H1 (cell line): Measurements from ENCODE around the gene MRS2. TPM values are rescaled to one million over a fixed set of nuclear protein-coding genes. Genes with fewer than 3 reads are reported as not detected.

ENCODE experiments used
- CTCF ChIA-PET: fragments of 300-600 bp; sonication (Branson Sonifier 250); formaldehyde crosslinking; loops from one replicate; lab custom pipeline; 2021; ENCODE audit not compliant: partially characterized antibody; lab: Charles Lee
- POLR2A ChIA-PET: fragments of 300-600 bp; sonication (Branson Sonifier 250); formaldehyde crosslinking; loops from one replicate; lab custom pipeline; 2021; ENCODE audit warnings: inconsistent platforms; ENCODE audit not compliant: partially characterized antibody; lab: Charles Lee
- DNase-seq, 2 experiments: peaks; one replicate each; pipeline versions ENCODE4 v3.0.0 to v3.0.0-alpha.2; 2010 to 2022; ENCODE audit warnings: low spot score in 2 of 2, low read depth in 1 of 2, mixed read lengths in 1 of 2
- FAIRE-seq: peaks from 2 replicates; lab custom pipeline; 2011; peaks lifted over from hg19 to GRCh38; lab: Jason Lieb, UNC
- H2AFZ ChIP-seq: 2 replicates; pipeline ENCODE4 v1.8.1; 2012; ENCODE audit warnings: low read length, inconsistent platforms
- H2AK5ac ChIP-seq: 2 replicates; pipeline ENCODE4 v1.6.1; 2013; ENCODE audit warnings: low read depth, low read length
- H2BK120ac ChIP-seq: replicated peaks from 2 replicates; pipeline ENCODE3; 2013; ENCODE audit warnings: low read depth, low read length, inconsistent platforms
- H2BK12ac ChIP-seq: 2 replicates; pipeline ENCODE4 v1.6.1; 2013; ENCODE audit warnings: low read depth, low read length
- H2BK15ac ChIP-seq: 2 replicates; pipeline ENCODE4 v1.6.1; 2013; ENCODE audit warnings: low read length
- H2BK20ac ChIP-seq: 2 replicates; pipeline ENCODE4 v1.6.1; 2013; ENCODE audit warnings: low read length
- H2BK5ac ChIP-seq: 2 replicates; pipeline ENCODE4 v1.6.1; 2013; ENCODE audit warnings: low read depth, low read length
- H3K14ac ChIP-seq: 2 replicates; pipeline ENCODE4 v1.6.1; 2013; ENCODE audit warnings: inconsistent platforms; ENCODE audit not compliant: insufficient read length
- H3K18ac ChIP-seq: 2 replicates; pipeline ENCODE4 v1.6.1; 2013; ENCODE audit warnings: low read length; ENCODE audit errors: extremely low read depth
- H3K23ac ChIP-seq: 2 replicates; pipeline ENCODE4 v1.6.1; 2013; ENCODE audit warnings: inconsistent platforms; ENCODE audit not compliant: insufficient read length
- H3K23me2 ChIP-seq: 2 replicates; pipeline ENCODE4 v1.6.1; 2013; ENCODE audit warnings: low read depth, low read length
- H3K27ac ChIP-seq: 2 replicates; pipeline ENCODE4 v1.6.1; 2011; ENCODE audit warnings: low read depth, low read length, inconsistent platforms
- H3K27me3 ChIP-seq, 4 experiments: replicated peaks in 1 of 4; 1 replicate in 1 of 4; 2 replicates in 3 of 4; pipeline versions ENCODE4 v1.6.1 to v1.8.1; 2011 to 2013; ENCODE audit warnings: low read length in 3 of 4, mild to moderate bottlenecking in 3 of 4, inconsistent platforms in 2 of 4, mixed read lengths in 2 of 4, moderate library complexity in 1 of 4; ENCODE audit not compliant: control insufficient read depth in 3 of 4, insufficient read depth in 3 of 4; ENCODE audit errors: extremely low read depth in 1 of 4
- H3K36me3 ChIP-seq, 4 experiments: 2 replicates each; pipeline versions ENCODE4 v1.6.1 to v1.8.1; 2011 to 2013; ENCODE audit warnings: mild to moderate bottlenecking in 4 of 4, low read length in 3 of 4, moderate library complexity in 2 of 4, control low read depth in 1 of 4, inconsistent platforms in 1 of 4; ENCODE audit not compliant: insufficient read depth in 4 of 4, control insufficient read depth in 2 of 4
- H3K4ac ChIP-seq: replicated peaks from 2 replicates; pipeline ENCODE3; 2013; ENCODE audit warnings: low read length, low read depth, mixed read lengths, inconsistent platforms; ENCODE audit not compliant: insufficient read length
- H3K4me1 ChIP-seq, 4 experiments: replicated peaks in 1 of 4; 1 replicate in 1 of 4; 2 replicates in 3 of 4; pipeline versions ENCODE4 v1.6.1 to v1.8.1; 2011 to 2013; ENCODE audit warnings: low read length in 3 of 4, inconsistent platforms in 2 of 4, mixed read lengths in 1 of 4; ENCODE audit not compliant: insufficient read depth in 4 of 4, control insufficient read depth in 3 of 4
- H3K4me2 ChIP-seq, 2 experiments: 2 replicates each; pipeline versions ENCODE4 v1.6.1 to v1.8.1; 2011 to 2013; ENCODE audit warnings: low read depth in 2 of 2, low read length in 2 of 2, control low read depth in 1 of 2, inconsistent platforms in 1 of 2, mild to moderate bottlenecking in 1 of 2; ENCODE audit not compliant: insufficient read depth in 1 of 2
- H3K4me3 ChIP-seq, 4 experiments: fragments of 200-600, 300-600 bp in 1 of 4; sonication (generic), shearing (Covaris generic), sonication (Bioruptor Twin) in 1 of 4; 2 replicates each; pipeline versions ENCODE4 v1.5.1 to v1.8.1; 2011 to 2016; ENCODE audit warnings: low read length in 4 of 4, low read depth in 3 of 4, control low read depth in 2 of 4, inconsistent platforms in 2 of 4, mild to moderate bottlenecking in 2 of 4, mixed read lengths in 1 of 4, moderate library complexity in 1 of 4; ENCODE audit not compliant: insufficient read depth in 2 of 4; ENCODE audit errors: extremely low read depth in 1 of 4
- H3K56ac ChIP-seq: replicated peaks from 2 replicates; pipeline ENCODE3; 2013; ENCODE audit warnings: low read depth, mild to moderate bottlenecking, mixed read lengths, low read length, inconsistent platforms; ENCODE audit not compliant: insufficient read length
- H3K79me1 ChIP-seq: 2 replicates; pipeline ENCODE4 v1.6.1; 2013; ENCODE audit warnings: low read depth, low read length, control low read depth
- H3K79me2 ChIP-seq, 2 experiments: 2 replicates each; pipeline versions ENCODE4 v1.6.1 to v1.8.1; 2012 to 2013; ENCODE audit warnings: low read length in 2 of 2, mild to moderate bottlenecking in 2 of 2, inconsistent platforms in 1 of 2; ENCODE audit not compliant: insufficient read depth in 2 of 2, control insufficient read depth in 1 of 2
- H3K9ac ChIP-seq, 4 experiments: replicated peaks in 1 of 4; 1 replicate in 1 of 4; 2 replicates in 3 of 4; pipeline versions ENCODE4 v1.6.1 to v1.8.1; 2011 to 2013; ENCODE audit warnings: low read depth in 3 of 4, low read length in 3 of 4, control low read depth in 2 of 4, mild to moderate bottlenecking in 2 of 4, moderate library complexity in 2 of 4, inconsistent platforms in 1 of 4; ENCODE audit errors: extremely low read depth in 1 of 4
- H3K9me3 ChIP-seq, 2 experiments: 2 replicates each; pipeline versions ENCODE4 v1.6.1 to v1.8.1; 2012 to 2013; ENCODE audit warnings: mild to moderate bottlenecking in 2 of 2, moderate library complexity in 2 of 2, control low read depth in 1 of 2, inconsistent platforms in 1 of 2, low read depth in 1 of 2, low read length in 1 of 2, mixed read lengths in 1 of 2; ENCODE audit not compliant: insufficient read depth in 2 of 2
- H4K20me1 ChIP-seq, 2 experiments: replicated peaks in 1 of 2; 2 replicates each; pipeline versions ENCODE3 to v1.8.1; 2011 to 2013; ENCODE audit warnings: inconsistent platforms in 2 of 2, low read length in 2 of 2, mild to moderate bottlenecking in 1 of 2; ENCODE audit not compliant: insufficient read depth in 2 of 2, control insufficient read depth in 1 of 2
- H4K5ac ChIP-seq: 2 replicates; pipeline ENCODE4 v1.6.1; 2013; ENCODE audit warnings: low read length, low read depth, mixed read lengths, inconsistent platforms; ENCODE audit not compliant: insufficient read length
- H4K8ac ChIP-seq: 2 replicates; pipeline ENCODE4 v1.8.0; 2013; ENCODE audit warnings: mild to moderate bottlenecking, moderate library complexity, low read length, inconsistent platforms; ENCODE audit not compliant: insufficient read depth; ENCODE audit errors: extremely low read depth
- H4K91ac ChIP-seq: replicated peaks from 2 replicates; pipeline ENCODE3; 2013; ENCODE audit warnings: low read length, mixed read lengths, inconsistent platforms; ENCODE audit not compliant: insufficient read length
- CEBPB ChIP-seq: IDR thresholded peaks from 2 replicates; pipeline ENCODE4 v1.6.1; 2012; ENCODE audit warnings: low read depth, low read length
- EGR1 ChIP-seq: IDR thresholded peaks from 2 replicates; pipeline ENCODE4 v1.6.1; 2011; ENCODE audit warnings: low read depth, low read length, borderline replicate concordance
- EZH2 ChIP-seq: fragments of 200-600 bp; sonication (generic); IDR thresholded peaks from 2 replicates; pipeline ENCODE4 v1.7.1; 2012; ENCODE audit warnings: low read depth, mild to moderate bottlenecking, moderate library complexity, low read length, inconsistent platforms; ENCODE audit not compliant: severe bottlenecking
- FOSL1 ChIP-seq: IDR thresholded peaks from 2 replicates; pipeline ENCODE4 v1.6.1; 2011; ENCODE audit warnings: mild to moderate bottlenecking, low read depth, low read length, moderate library complexity; ENCODE audit not compliant: insufficient read depth
- JUND ChIP-seq: IDR thresholded peaks from 2 replicates; pipeline ENCODE4 v1.6.1; 2011; ENCODE audit warnings: mild to moderate bottlenecking, improper control_type of control experiment, low read length
- MAFK ChIP-seq: IDR thresholded peaks from 2 replicates; pipeline ENCODE4 v1.6.1; 2012; ENCODE audit warnings: low read depth, mild to moderate bottlenecking, improper control_type of control experiment, low read length
- NANOG ChIP-seq: IDR thresholded peaks from 2 replicates; pipeline ENCODE4 v1.6.1; 2011; ENCODE audit warnings: low read length, low read depth, mild to moderate bottlenecking, inconsistent platforms; ENCODE audit not compliant: insufficient read depth, poor library complexity, severe bottlenecking
- RXRA ChIP-seq: IDR thresholded peaks from 2 replicates; pipeline ENCODE4 v1.6.1; 2011; ENCODE audit warnings: low read depth, mild to moderate bottlenecking, low read length, moderate library complexity; ENCODE audit not compliant: insufficient read depth
- SIX5 ChIP-seq: IDR thresholded peaks from 2 replicates; pipeline ENCODE4 v1.6.1; 2011; ENCODE audit warnings: mild to moderate bottlenecking, low read depth, low read length
- SP4 ChIP-seq: IDR thresholded peaks from 2 replicates; pipeline ENCODE4 v1.6.1; 2012; ENCODE audit warnings: low read length, inconsistent platforms
- TBP ChIP-seq: IDR thresholded peaks from 2 replicates; pipeline ENCODE4 v1.6.1; 2011; ENCODE audit warnings: low read depth, low read length, improper control_type of control experiment
- TCF12 ChIP-seq: IDR thresholded peaks from 2 replicates; pipeline ENCODE4 v1.6.1; 2011; ENCODE audit warnings: low read depth, mild to moderate bottlenecking, low read length
- WGBS, 2 experiments: shearing (Covaris generic) in 1 of 2; methylation state at CpG; one replicate each; pipeline versions ENCODE4 v1.1.6 to v1.1.7; 2013 to 2015; ENCODE audit warnings: low lambda C conversion rate in 2 of 2, mixed read lengths in 2 of 2, inconsistent platforms in 1 of 2, low coverage in 1 of 2, missing lambda C conversion rate in 1 of 2; ENCODE audit not compliant: insufficient replicate concordance in 2 of 2, insufficient coverage in 1 of 2, insufficient read length in 1 of 2; ENCODE audit errors: extremely low coverage in 1 of 2, missing lambda C conversion rate in 1 of 2; 5-methylcytosine and 5-hydroxymethylcytosine counted together
- polyA plus RNA-seq, 7 experiments: library from polyadenylated mRNA; depleted of rRNA in 3 of 7; stranded (reverse) in 5 of 7; unstranded in 2 of 7; fragments of >200 nt in 5 of 7; fragments of 200-250 nt in 2 of 7; gene quantifications; 1 replicate in 5 of 7; 2 replicates in 1 of 7; 4 replicates in 1 of 7; pipeline versions ENCODE4 v1.2.1 to v1.2.3, GENCODE V29; 2011 to 2013; ENCODE audit warnings: missing spikeins in 2 of 7, mixed read lengths in 2 of 7
- total RNA-seq: library from RNA; stranded (reverse); fragmentation: NEBNext Ultra II Directional; extraction: Animal tissue kit (Norgen Biotek cat#: 25700); gene quantifications from 2 replicates; pipeline ENCODE4 v1.2.1, GENCODE V29; 2021
- TF ChIP-seq, protein P1 (sequence below): IDR thresholded peaks from 2 replicates; pipeline ENCODE4 v1.6.1; 2011; ENCODE audit warnings: low read length, improper control_type of control experiment

The MRS2 gene
- total and polyA plus RNA-seq, 2 of the 8 experiments (the other 6 are each of a cell fraction or from before 2014, with no cell fraction given) = 51.2 to 67.5 TPM

DNA sequence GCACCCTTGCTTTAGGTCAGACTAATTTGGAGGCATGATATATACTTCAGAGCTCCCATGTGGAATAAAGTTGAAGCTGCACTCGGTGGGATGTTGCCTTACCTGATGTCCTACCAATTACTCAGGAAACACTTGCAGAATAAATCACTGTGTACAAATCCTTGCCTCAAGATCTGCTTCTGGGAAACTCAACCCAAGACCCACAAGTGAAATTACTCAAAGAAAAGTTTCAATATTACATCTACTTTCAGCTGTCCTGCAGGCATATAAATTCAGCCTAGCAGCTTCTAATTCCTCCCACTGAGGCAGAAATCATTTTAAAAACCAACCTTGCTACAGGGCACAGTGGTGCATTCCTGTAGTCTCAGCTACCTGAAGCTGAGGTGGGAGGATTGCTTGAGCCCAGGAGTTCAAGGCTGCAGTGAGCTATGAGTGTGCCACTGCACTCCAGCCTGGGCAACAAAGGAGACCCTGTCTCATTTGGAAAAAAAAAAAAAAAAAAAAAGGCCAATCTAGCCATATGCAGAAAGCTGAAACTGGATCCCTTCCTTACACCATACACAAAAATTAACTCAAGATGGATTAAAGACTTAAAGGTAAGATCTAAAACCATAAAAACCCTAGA lies 24.2 kb upstream of the MRS2 start:
- H2BK5ac ChIP-seq = no peak overlapping the region
- H3K4me1 ChIP-seq = no peaks in the 10 kb centered on the region
- H4K20me1 ChIP-seq = no peaks in the 10 kb centered on the region
- no peak overlapping the region for H3K23ac ChIP-seq
- no peaks in the 10 kb centered on the region for H3K79me2 ChIP-seq
- H3K27ac ChIP-seq = no peak overlapping the region
- no peaks in the 10 kb centered on the region for H3K9me3 ChIP-seq
- ChIA-PET POLR2A (no interaction called here), CTCF (interaction anchor here (1.2 to 1.3 kb wide), 2 partner anchors 10 to 95 kb away, joined by 3 to 5 read pairs; no protein-coding TSS in a partner anchor)
- no peak overlapping the region for H2BK12ac ChIP-seq
- H2BK20ac ChIP-seq = no peak overlapping the region
- H3K4ac ChIP-seq = no peak overlapping the region
- H3K79me1 ChIP-seq = no peaks in the 10 kb centered on the region
- no peaks in the 10 kb centered on the region for H3K36me3 ChIP-seq
- H3K27me3 ChIP-seq = no peaks in the 10 kb centered on the region
- H3K56ac ChIP-seq = no peak overlapping the region
- no peak overlapping the region for H4K5ac ChIP-seq
- H3K4me2 ChIP-seq = no peak overlapping the region
- peaks cover under 1% of the 10 kb centered on the region; the same call in 1 of the 2 replicates for H3K23me2 ChIP-seq
- DNase-seq (no peak), FAIRE-seq (no peak)
- WGBS, 2 experiments = 75% methylated on average over 1 of the region's 1 CpG; no CpG with 5 or more reads in 1 of the 2 experiments
- H4K91ac ChIP-seq = no peak overlapping the region
- no peak overlapping the region for H3K9ac ChIP-seq
- H2BK15ac ChIP-seq = no peak overlapping the region
- no peak overlapping the region for H2AK5ac ChIP-seq
- no peak overlapping the region for H3K14ac ChIP-seq
- no peak overlapping the region for H3K18ac ChIP-seq
- H3K4me3 ChIP-seq = no peak overlapping the region
- H2AFZ ChIP-seq = no peak overlapping the region
- H4K8ac ChIP-seq = no peak overlapping the region
- no peak overlapping the region for H2BK120ac ChIP-seq
- TF ChIP-seq MAFK (no peak), FOSL1 (no peak), TCF12 (no peak), RXRA (no peak), SP4 (no peak), TBP (no peak), CEBPB (no peak), NANOG (no peak), EZH2 (no peak), JUND (no peak), EGR1 (no peak), SIX5 (no peak)
- TF ChIP-seq, protein P1, sequence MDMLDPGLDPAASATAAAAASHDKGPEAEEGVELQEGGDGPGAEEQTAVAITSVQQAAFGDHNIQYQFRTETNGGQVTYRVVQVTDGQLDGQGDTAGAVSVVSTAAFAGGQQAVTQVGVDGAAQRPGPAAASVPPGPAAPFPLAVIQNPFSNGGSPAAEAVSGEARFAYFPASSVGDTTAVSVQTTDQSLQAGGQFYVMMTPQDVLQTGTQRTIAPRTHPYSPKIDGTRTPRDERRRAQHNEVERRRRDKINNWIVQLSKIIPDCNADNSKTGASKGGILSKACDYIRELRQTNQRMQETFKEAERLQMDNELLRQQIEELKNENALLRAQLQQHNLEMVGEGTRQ = no peak
